Activated CD8-positive, alpha-beta memory T cell treated with anti-CD3 and anti-CD28 coated beads, Interleukin-2, amount 50 U/mL, for 24 hours (primary cell): Measurements from ENCODE around the gene ZNF470.

Experiments
- DNase-seq: peaks from one replicate; pipeline ENCODE4 v3.0.0-alpha.2; 2020; ENCODE audit errors: extremely low read depth

Gene ZNF470

GRCh38 chr19:56608274-56608964 lies 41.2 kb downstream of the ZNF470 start:
- no peak for DNase-seq

- no peak for DNase-seq
Measured at GRCh38 chr19:56611288-56611687, 44.0 kb downstream of the ZNF470 start.

- DNase-seq = no peak
Measured at GRCh38 chr19:56612737-56613136, 45.5 kb downstream of the ZNF470 start.

DNA sequence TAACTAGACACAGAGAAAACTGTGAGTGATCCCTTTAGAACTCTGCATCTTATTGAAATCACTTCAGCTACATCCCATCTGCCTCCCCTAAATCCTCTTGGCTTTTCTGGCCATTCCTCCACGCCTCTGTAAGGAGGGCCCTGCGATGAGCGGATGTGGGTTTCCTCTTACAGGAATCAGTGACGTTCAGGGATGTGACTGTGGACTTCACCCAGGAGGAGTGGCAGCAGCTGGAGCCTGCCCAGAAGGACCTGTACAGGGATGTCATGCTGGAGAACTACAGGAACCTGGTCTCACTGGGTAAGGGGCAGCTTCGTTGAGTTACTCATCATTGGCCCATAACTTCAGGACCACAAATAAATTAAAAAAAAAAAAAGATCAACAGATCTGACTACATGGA lies 46.4 kb downstream of the ZNF470 start:
- DNase-seq = no peak

DNA sequence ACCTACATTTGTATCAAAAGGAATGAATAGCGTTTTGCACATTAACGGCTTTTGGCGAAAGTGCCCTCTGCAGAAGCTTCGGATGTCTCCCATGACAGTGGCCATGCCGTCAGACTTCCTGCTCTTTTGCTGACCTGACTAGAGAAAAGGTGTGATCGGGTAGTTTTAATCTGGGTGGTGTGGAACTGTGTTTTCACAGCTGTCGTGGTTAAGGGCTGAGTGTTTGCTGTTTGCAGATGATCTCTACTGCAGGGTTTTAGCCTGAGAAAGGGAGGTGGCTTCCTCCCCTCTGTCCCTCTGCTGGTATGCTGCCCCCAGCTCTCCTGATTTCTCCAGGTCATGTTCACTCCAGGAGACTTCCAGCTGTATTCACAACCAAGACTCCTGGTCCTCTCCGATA lies 50.3 kb downstream of the ZNF470 start:
- DNase-seq = no peak

DNA sequence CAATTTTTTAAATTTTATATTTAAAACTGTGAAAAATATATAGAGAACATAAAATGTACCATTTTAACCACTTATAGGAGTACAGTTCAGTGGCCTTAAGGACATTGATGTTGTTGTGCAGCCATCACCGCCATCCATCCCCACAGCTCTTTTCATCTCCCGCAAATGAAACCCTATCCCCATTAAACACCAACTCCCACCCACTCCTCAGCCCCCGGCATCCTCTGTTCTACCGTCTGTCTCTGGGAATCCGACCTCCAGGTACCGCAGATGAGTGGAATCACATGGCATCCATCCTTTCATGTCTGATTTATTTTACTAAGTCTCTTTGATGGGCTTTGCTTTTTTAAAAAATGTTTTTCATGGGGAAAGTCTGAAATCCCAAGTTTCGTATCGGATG lies 51.9 kb downstream of the ZNF470 start:
- DNase-seq = no peak

DNA sequence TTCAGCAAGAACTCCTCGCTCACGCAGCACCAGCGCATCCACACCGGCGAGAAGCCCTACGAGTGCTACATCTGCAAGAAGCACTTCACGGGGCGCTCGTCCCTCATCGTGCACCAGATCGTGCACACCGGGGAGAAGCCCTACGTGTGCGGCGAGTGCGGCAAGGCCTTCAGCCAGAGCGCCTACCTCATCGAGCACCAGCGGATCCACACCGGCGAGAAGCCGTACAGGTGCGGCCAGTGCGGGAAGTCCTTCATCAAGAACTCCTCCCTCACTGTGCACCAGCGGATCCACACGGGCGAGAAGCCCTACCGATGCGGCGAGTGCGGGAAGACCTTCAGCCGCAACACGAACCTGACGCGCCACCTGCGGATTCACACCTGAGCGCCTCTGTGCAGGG lies 55.1 kb downstream of the ZNF470 start:
- no peak for DNase-seq

DNA sequence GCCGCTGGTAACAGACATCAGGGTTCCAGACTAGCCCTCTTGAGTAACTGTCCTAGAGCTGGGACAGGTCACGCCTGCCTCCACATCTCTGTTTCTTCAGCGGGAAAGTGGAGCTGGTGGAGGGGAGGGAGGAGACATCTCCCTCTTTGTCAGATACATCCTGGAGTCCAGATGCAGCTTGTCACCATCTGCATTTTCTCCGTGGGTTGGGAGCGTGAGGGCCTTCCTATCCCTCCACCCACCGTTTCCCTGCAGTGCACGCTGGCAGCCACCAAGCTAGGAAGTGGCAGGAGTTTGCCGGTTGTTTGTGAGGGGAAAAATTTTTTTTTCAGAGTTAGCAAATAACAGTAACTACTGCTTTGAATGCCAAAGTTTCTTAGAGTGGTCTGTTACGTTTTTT lies 55.7 kb downstream of the ZNF470 start:
- DNase-seq = no peak

DNA sequence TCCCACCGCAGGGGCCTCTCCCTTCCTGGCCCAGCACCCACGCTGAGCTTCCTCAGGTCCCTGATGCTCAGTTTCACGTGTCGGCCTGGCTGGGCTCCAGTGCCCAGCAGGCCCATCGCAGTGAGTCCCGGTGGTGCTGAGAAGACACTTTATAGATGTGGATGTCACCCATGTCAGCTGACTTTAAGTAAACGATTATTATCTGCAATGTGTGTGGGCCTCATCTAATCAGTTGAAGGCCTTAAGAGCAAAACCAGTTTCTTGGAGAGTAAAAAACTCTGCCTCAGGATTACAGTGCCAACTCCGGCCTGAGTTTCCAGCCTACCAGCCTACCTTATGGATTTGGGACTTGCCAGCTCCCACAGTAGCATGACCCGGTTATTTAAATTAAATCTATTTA lies 58.4 kb downstream of the ZNF470 start:
- DNase-seq = no peak

- no peak for DNase-seq
Measured at GRCh38 chr19:56633021-56633420, 65.8 kb downstream of the ZNF470 start.

- no peak for DNase-seq
Measured at GRCh38 chr19:56637976-56638555, 70.8 kb downstream of the ZNF470 start.
